Fibroblast of the aortic adventitia (primary cell): Measurements from ENCODE around the gene CSF1. TPM values are rescaled to one million over a fixed set of nuclear protein-coding genes. Genes with fewer than 3 reads are reported as not detected.
A peak's percentile ranks its signal among the peaks of the same experiment; 100 is the strongest.

Experiments
- DNase-seq: peaks from one replicate; pipeline ENCODE4 v3.0.0-alpha.2; 2010; ENCODE audit warnings: low read depth
- H3K4me3 ChIP-seq: 2 replicates; pipeline ENCODE4 v1.5.1; 2011; ENCODE audit warnings: low read depth, mild to moderate bottlenecking, control low read depth, low read length, moderate library complexity
- CTCF ChIP-seq: IDR thresholded peaks from 2 replicates; pipeline ENCODE4 v1.5.1; 2011; ENCODE audit warnings: mild to moderate bottlenecking, low read length, control low read depth, inconsistent platforms; ENCODE audit not compliant: insufficient read depth
- total RNA-seq: library from RNA; depleted of rRNA; stranded (reverse); fragments of >200 nt; gene quantifications from 2 replicates; pipeline ENCODE4 v1.2.3, GENCODE V29; 2012; ENCODE audit warnings: low replicate concordance

CSF1 gene
- total RNA-seq, 1 donor, result 61.9 TPM

- DNase-seq, result no peak
- no peak for TF ChIP-seq CTCF
- H3K4me3 ChIP-seq, result no peak overlapping the region
These were observed 3.4 kb upstream of the CSF1 start for GRCh38 chr1:109907190-109907774.

- DNase-seq, result no peak
- no peak overlapping the region for H3K4me3 ChIP-seq
- TF ChIP-seq CTCF, result no peak
These were observed 1.8 kb upstream of the CSF1 start for GRCh38 chr1:109908836-109909235.

GRCh38 chr1:109909561-109909960, 1.1 kb upstream of the CSF1 start:
- TF ChIP-seq CTCF, result no peak
- DNase-seq, result no peak
- H3K4me3 ChIP-seq, result no peak overlapping the region

- peak overlapping the region; percentile 97 for H3K4me3 ChIP-seq
- no peak for DNase-seq
- TF ChIP-seq CTCF, result no peak
These were observed 532 bp downstream of the CSF1 start for GRCh38 chr1:109910963-109911798.

GRCh38 chr1:109912214-109912861, 1.7 kb downstream of the CSF1 start:
- TF ChIP-seq CTCF, result no peak
- peak overlapping the region; percentile 97 for H3K4me3 ChIP-seq
- peak; percentile 49 for DNase-seq

- TF ChIP-seq CTCF, result no peak
- H3K4me3 ChIP-seq, result peak overlapping the region; percentile 97
- DNase-seq, result peak; percentile 83
These were observed 2.2 kb downstream of the CSF1 start for GRCh38 chr1:109912873-109913272.
